T47D (cell line): ENCODE measurements around the gene ARHGAP8.

ENCODE experiments used
- DNase-seq, 2 experiments: peaks; one replicate each; pipeline versions ENCODE4 v3.0.0 to v3.0.0-alpha.2; 2011 to 2012; ENCODE audit warnings: low read depth in 1 of 2, low spot score in 1 of 2
- JUND ChIP-seq: IDR thresholded peaks from 2 replicates; pipeline ENCODE4 v1.6.1; 2012; ENCODE audit warnings: low read depth
- in situ Hi-C: cut with HindIII; loops from 2 replicates; pipeline ENCODE4 v1.10.0; 2016; ENCODE audit warnings: low sequenced_read_pairs, low pct_unique_long_range_greater_than_20kb

The ARHGAP8 gene

GRCh38 chr22:44862981-44863860 lies 110.8 kb downstream of the ARHGAP8 start:
- no peak for DNase-seq
- no peak for TF ChIP-seq JUND
- in situ Hi-C loops, result no loop called here

GRCh38 chr22:44865193-44866057 lies 113.0 kb downstream of the ARHGAP8 start:
- TF ChIP-seq JUND, result no peak
- in situ Hi-C loops, result no loop called here

GRCh38 chr22:44869196-44869595 lies 116.8 kb downstream of the ARHGAP8 start:
- no peak for DNase-seq
- in situ Hi-C loops, result no loop called here
- TF ChIP-seq JUND, result no peak

More at GRCh38 chr22:44865193-44866057, 113.0 kb downstream of the ARHGAP8 start:
- DNase-seq, result no peak

- TF ChIP-seq JUND, result no peak
- in situ Hi-C loops, result no loop called here
- DNase-seq, result peak in 1 of 2 experiments; percentile 58
These were observed 117.6 kb downstream of the ARHGAP8 start for GRCh38 chr22:44870021-44870420.

GRCh38 chr22:44871782-44872181 lies 119.4 kb downstream of the ARHGAP8 start:
- DNase-seq, result no peak
- in situ Hi-C loops, result no loop called here
- no peak for TF ChIP-seq JUND

GRCh38 chr22:44876921-44877320 lies 124.5 kb downstream of the ARHGAP8 start:
- DNase-seq, result no peak
- no peak for TF ChIP-seq JUND
- in situ Hi-C loops, result no loop called here

GRCh38 chr22:44878483-44879300 lies 126.3 kb downstream of the ARHGAP8 start:
- TF ChIP-seq JUND, result no peak
- no peak for DNase-seq
- in situ Hi-C loops, result no loop called here

- DNase-seq, result no peak
- in situ Hi-C loops, result no loop called here
- no peak for TF ChIP-seq JUND
These were observed 126.9 kb downstream of the ARHGAP8 start for GRCh38 chr22:44879301-44879680.

GRCh38 chr22:44880610-44881290 lies 128.4 kb downstream of the ARHGAP8 start:
- in situ Hi-C loops, result no loop called here
- no peak for DNase-seq
- TF ChIP-seq JUND, result no peak

GRCh38 chr22:44881624-44882023 lies 129.2 kb downstream of the ARHGAP8 start:
- no peak for DNase-seq
- no peak for TF ChIP-seq JUND
- in situ Hi-C loops, result no loop called here

GRCh38 chr22:44882226-44882905 lies 130.0 kb downstream of the ARHGAP8 start:
- no peak for DNase-seq
- in situ Hi-C loops, result no loop called here
- TF ChIP-seq JUND, result no peak

- TF ChIP-seq JUND, result no peak
- no peak for DNase-seq
- in situ Hi-C loops, result no loop called here
These were observed 130.6 kb downstream of the ARHGAP8 start for GRCh38 chr22:44883011-44883421.
